Measurements from ENCODE around the gene UBE2F.
"Not testable (repeated sequence)": the region's sequence is repeated elsewhere in the genome, so short reads cannot be mapped to it uniquely, and the experiment has no call there.

UBE2F gene

DNA sequence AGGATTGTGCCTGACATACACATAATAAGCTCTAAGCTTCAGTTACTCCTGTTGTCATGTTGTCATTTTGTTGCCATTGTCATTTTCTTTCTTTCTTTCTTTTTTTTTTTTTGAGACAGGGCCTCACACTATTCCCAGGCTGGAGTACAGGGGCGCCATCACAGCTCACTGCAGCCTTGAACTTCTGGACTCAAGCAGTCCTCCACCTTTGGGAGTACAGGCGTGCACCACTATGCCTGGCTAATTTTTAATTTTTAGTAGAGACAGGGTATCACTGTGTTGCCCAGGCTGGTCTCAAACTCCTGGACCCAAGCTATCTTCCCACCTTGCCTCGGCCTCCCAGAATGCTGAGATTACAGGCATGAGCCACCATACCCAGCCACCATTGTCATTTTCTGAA, 63.0 kb downstream of the UBE2F start:
- DNase-seq (ENCODE audit: extremely low read depth, low read depth): no peak
- TF ChIP-seq, protein P1, sequence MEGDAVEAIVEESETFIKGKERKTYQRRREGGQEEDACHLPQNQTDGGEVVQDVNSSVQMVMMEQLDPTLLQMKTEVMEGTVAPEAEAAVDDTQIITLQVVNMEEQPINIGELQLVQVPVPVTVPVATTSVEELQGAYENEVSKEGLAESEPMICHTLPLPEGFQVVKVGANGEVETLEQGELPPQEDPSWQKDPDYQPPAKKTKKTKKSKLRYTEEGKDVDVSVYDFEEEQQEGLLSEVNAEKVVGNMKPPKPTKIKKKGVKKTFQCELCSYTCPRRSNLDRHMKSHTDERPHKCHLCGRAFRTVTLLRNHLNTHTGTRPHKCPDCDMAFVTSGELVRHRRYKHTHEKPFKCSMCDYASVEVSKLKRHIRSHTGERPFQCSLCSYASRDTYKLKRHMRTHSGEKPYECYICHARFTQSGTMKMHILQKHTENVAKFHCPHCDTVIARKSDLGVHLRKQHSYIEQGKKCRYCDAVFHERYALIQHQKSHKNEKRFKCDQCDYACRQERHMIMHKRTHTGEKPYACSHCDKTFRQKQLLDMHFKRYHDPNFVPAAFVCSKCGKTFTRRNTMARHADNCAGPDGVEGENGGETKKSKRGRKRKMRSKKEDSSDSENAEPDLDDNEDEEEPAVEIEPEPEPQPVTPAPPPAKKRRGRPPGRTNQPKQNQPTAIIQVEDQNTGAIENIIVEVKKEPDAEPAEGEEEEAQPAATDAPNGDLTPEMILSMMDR (IDR thresholded peaks at IDR 0.05; ENCODE audit: low read depth, low read length, missing control alignments): no peak
- H3K4me3 ChIP-seq (replicated peaks; ENCODE audit: low read depth, low read length): no peak overlapping the region

DNA sequence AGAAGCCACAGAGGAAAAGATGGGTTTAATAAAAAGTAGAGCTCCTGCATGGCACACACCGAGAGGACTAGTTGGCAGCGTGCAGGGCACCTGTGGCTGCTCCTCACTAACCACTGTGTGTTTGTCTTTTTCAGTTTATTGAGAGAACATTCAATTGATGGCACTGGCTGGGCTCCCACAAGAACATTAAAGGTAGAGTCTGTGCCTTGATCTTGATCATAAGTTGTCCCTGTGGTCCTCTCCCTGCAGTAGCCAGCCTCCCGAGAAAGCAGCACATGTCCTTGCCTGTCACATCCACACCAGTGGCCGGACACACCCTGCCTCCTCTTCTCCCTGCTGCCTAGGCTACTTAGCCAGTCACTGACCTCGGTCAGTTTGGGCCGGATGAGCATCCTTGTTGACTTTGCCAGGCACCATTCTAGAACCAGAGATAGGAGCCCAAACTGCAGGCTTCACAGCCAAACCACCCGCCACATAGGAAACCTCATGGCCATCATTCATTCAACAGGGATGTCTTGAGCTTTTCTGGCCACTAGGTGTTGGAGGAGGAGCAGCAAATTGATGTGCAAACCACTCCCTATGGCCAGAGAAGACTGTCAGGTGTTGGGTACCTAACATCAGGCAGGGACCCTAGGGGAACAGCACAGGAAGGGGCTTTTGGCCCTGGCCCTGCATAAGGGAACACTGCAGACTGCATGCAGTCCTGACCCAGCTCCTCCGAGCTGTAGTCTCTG, 63.8 kb downstream of the UBE2F start:
- H3K4me3 ChIP-seq (replicated peaks; ENCODE audit: low read depth, low read length): no peak overlapping the region
- TF ChIP-seq, protein P1 (IDR thresholded peaks at IDR 0.05; ENCODE audit: low read depth, low read length, missing control alignments): no peak
- DNase-seq (ENCODE audit: extremely low read depth, low read depth): no peak

DNA sequence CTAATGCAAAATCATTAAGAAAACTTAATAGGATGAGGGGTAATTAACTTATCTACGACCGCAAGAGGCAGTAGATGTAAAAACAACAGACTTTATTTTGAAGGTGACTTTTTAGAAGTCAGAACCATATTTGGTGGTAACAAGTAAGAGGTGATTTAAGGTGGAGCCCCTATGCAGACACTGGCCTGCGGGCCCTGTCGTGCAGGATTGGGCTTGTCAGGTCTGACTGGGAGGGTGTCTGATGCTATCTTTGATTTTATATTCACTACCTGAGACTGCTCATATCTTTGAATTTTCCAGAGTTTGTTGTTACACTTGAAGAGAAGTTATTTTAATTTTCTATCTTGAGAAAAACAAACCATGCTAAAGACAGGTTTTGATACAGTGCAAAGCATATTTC, 64.9 kb downstream of the UBE2F start:
- DNase-seq (ENCODE audit: extremely low read depth, low read depth): no peak
- TF ChIP-seq, protein P1 (IDR thresholded peaks at IDR 0.05; ENCODE audit: low read depth, low read length, missing control alignments): no peak
- no peak overlapping the region for H3K4me3 ChIP-seq (replicated peaks; ENCODE audit: low read depth, low read length)

DNA sequence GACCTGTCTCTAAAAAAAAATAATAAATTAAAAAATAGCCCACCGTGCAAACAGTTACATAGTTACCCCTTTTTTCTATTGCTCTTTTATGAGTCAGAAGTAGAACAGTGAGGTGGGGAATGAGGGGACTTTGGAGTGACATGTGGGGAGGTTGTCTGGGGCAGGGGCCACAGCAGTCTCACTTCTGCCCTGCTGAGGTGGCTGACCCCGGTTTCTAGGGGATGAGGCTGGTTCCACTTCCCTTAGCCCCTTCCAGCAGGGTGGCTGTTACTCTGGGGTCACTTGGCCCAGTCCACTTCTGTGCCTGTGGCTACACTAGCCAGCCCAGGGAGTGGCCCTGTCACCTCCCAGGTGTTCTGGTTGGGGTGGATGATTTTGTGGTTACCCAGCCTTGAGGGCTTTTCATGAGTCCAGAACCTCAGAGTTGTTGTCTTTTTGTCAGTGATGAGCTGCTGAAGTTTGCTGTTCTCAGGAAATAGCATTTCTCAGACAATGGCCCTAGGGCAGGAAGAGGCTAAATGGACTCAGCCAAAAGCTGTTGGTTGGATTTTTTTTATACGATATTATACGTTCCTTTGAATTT, 66.0 kb downstream of the UBE2F start:
- TF ChIP-seq, protein P1 (IDR thresholded peaks at IDR 0.05; ENCODE audit: low read depth, low read length, missing control alignments): no peak
- DNase-seq (ENCODE audit: extremely low read depth, low read depth): no peak
- H3K4me3 ChIP-seq (replicated peaks; ENCODE audit: low read depth, low read length): no peak overlapping the region

DNA sequence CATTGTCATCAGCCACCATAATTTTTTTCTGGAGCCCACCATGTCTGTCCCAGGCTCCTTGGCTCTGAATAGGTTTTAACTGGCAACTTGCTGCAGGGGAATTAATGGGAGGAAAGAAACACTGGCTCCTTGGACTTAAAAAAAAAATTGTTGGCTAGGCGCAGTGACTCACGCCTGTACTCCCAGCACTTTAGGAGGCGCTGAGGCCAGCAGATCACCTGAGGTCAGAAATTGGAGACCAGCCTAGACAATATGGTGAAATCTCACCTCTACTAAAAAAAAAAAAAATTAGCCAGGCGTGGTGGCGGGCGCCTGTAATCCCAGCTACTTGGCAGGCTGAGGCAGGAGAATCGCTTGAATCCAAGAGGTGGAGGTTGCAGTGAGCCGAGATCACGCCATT, 67.2 kb downstream of the UBE2F start:
- H3K4me3 ChIP-seq (replicated peaks; ENCODE audit: low read depth, low read length); DNase-seq (ENCODE audit: extremely low read depth, low read depth): not testable (repeated sequence)

DNA sequence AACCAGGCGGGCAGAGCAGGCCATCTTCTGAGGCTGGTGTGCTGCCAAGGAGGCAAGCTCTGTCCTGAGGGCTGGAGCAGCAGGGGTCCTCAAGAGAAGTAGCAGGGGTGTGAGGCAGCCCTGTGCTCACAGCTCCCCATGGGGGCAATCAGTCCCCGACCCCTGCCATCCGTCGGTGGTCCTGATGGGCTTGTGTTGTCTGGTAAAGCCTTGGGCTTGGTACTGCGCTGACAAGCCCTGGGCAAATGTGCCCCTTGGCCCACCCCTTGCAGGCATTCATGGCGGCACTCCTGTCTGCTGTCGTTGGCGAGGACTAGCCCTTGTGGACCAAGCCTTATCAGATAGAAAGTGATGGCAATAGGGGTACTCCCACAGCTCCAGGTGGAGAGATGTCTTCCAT, 71.4 kb downstream of the UBE2F start:
- DNase-seq (ENCODE audit: extremely low read depth, low read depth): no peak
- TF ChIP-seq, protein P1 (IDR thresholded peaks at IDR 0.05; ENCODE audit: low read depth, low read length, missing control alignments): no peak
- H3K4me3 ChIP-seq (replicated peaks; ENCODE audit: low read depth, low read length): no peak overlapping the region

DNA sequence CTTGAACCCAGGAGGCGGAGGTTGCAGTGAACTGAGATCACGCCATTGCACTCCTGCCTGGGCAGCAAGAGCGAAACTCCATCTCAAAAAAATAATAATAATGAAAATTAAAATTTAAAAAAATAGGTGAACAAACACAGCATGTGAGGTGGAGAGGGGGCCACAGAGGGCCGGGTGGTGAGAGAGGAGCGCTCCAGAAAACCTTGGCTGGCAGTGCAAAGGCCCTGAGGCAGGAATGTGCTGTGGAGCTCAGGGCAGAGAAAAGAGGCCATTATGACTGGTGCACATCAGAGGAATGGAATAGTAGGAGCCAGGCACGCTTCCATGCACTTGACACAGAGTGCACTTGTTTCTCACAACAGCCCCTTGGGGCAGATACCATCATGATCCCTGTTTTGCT, 72.3 kb downstream of the UBE2F start:
- H3K4me3 ChIP-seq (replicated peaks; ENCODE audit: low read depth, low read length): no peak overlapping the region
- no peak for DNase-seq (ENCODE audit: extremely low read depth, low read depth)
- TF ChIP-seq, protein P1 (IDR thresholded peaks at IDR 0.05; ENCODE audit: low read depth, low read length, missing control alignments): no peak
